Measurements from ENCODE around the gene CCDC50.

DNA sequence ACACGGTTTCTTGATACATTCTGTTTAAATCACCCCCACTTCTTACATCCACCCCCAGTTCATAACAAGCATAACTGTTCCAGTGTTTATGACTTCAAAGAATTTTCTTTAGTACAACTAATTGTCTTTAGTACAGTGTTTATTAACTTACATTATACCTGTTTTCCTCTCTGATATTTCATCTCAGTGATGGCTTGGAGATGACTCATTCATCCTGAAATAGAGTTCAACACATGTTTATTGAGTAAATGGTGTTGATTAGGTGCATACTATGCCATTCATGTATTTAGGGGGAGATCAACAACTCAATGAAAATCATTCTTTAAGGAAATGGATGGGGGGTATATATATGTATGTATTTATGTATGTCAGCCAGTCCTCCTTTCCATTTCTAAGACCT is 22.8 kb downstream of the CCDC50 start:
- TF ChIP-seq CTCF (IDR thresholded peaks at IDR 0.05) (no peak), POLR2A (IDR thresholded peaks at IDR 0.05) (no peak)
